Body of pancreas (tissue), 4 donors: ENCODE data around the gene PKP4. TPM values are rescaled to one million over a fixed set of nuclear protein-coding genes. Genes with fewer than 3 reads are reported as not detected.
A peak's percentile ranks its signal among the peaks of the same experiment; 100 is the strongest.

Experiments
- ATAC-seq: fragments of 150-250 bp; one replicate; pipeline ENCODE4 v1.9.1; 2016
- DNase-seq, 4 donors: peaks; one replicate each; pipeline ENCODE4 v3.0.0-alpha.2; 2019
- H3K27ac ChIP-seq, 4 donors: fragments of 200-600 bp; sonication (generic); 1 replicate in 3 of 4; 2 replicates in 1 of 4; pipeline versions ENCODE4 v1.5.1 to v1.6.1; 2016 to 2019; ENCODE audit warnings: mild to moderate bottlenecking in 1 of 4, mixed read lengths in 1 of 4, moderate library complexity in 1 of 4
- H3K27me3 ChIP-seq, 2 donors: fragments of 200-600 bp; sonication (generic); one replicate each; pipeline ENCODE4 v1.6.0; 2016; ENCODE audit warnings: mild to moderate bottlenecking in 1 of 2
- H3K36me3 ChIP-seq, 2 donors: fragments of 200-600 bp; sonication (generic); replicated peaks in 1 of 2; 2 replicates each; pipeline ENCODE4 v1.5.1; 2016; ENCODE audit warnings: low read depth in 2 of 2; ENCODE audit not compliant: insufficient read depth in 1 of 2
- H3K4me1 ChIP-seq: fragments of 200-600 bp; sonication (generic); one replicate; pipeline ENCODE4 v1.6.0; 2016
- H3K4me3 ChIP-seq, 2 donors: fragments of 200-600 bp; sonication (generic); 1 replicate in 1 of 2; 2 replicates in 1 of 2; pipeline ENCODE4 v1.5.1; 2016 to 2019
- H3K9me3 ChIP-seq, 3 donors: fragments of 200-600 bp; sonication (generic); 1 replicate in 2 of 3; 2 replicates in 1 of 3; pipeline ENCODE4 v1.5.1; 2016
- POLR2A ChIP-seq, 3 donors: fragments of 450-650 bp; IDR thresholded peaks; one replicate each; pipeline ENCODE4 v1.6.1; 2016; ENCODE audit warnings: antibody characterized with exemption in 3 of 3, mild to moderate bottlenecking in 2 of 3
- whole genome bisulfite sequencing, 2 donors: methylation state at CpG; one replicate each; pipeline ENCODE4 v1.1.5; 2017; 5-methylcytosine and 5-hydroxymethylcytosine counted together
- intact Hi-C: fragments of 100-400 bp; cut with DNase I; formaldehyde crosslinking; loops from one replicate; pipeline ENCODE4 v1.15.1; 2023
- total RNA-seq, 2 donors: library from RNA; depleted of rRNA; stranded (reverse); fragments of >200 nt; gene quantifications; one replicate each; pipeline ENCODE4 v1.1.0, GENCODE V29; 2016
- TF ChIP-seq, protein P1 (sequence below), 7 experiments: fragments of 450-650 bp in 4 of 7; fragments of 200-600 bp in 3 of 7; sonication (generic) in 3 of 7; IDR thresholded peaks; one replicate each; pipeline ENCODE4 v1.5.1; 2016 to 2019; ENCODE audit warnings: antibody characterized with exemption in 7 of 7

PKP4 gene
- total RNA-seq, 2 donors from 2014 or later, result 36.3 to 50.1 TPM

GRCh38 chr2:158570869-158571268, 114.1 kb downstream of the PKP4 start:
- intact Hi-C loops, result no loop called here
- H3K9me3 ChIP-seq, result no peaks in the 10 kb centered on the region
- no peaks in the 10 kb centered on the region for H3K27me3 ChIP-seq
- ATAC-seq, result no peak
- no peaks in the 10 kb centered on the region for H3K36me3 ChIP-seq
- DNase-seq, result no peak
- no peak overlapping the region for H3K27ac ChIP-seq
- 99% methylated on average over 3 of the region's 3 CpGs for WGBS, 2 donors
- H3K4me1 ChIP-seq, result peaks cover 10% of the 10 kb centered on the region
- TF ChIP-seq, protein P1, sequence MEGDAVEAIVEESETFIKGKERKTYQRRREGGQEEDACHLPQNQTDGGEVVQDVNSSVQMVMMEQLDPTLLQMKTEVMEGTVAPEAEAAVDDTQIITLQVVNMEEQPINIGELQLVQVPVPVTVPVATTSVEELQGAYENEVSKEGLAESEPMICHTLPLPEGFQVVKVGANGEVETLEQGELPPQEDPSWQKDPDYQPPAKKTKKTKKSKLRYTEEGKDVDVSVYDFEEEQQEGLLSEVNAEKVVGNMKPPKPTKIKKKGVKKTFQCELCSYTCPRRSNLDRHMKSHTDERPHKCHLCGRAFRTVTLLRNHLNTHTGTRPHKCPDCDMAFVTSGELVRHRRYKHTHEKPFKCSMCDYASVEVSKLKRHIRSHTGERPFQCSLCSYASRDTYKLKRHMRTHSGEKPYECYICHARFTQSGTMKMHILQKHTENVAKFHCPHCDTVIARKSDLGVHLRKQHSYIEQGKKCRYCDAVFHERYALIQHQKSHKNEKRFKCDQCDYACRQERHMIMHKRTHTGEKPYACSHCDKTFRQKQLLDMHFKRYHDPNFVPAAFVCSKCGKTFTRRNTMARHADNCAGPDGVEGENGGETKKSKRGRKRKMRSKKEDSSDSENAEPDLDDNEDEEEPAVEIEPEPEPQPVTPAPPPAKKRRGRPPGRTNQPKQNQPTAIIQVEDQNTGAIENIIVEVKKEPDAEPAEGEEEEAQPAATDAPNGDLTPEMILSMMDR (IDR thresholded peaks at IDR 0.05), result no peak
- no peak for TF ChIP-seq POLR2A (IDR thresholded peaks at IDR 0.05)
- no peak overlapping the region for H3K4me3 ChIP-seq

- H3K9me3 ChIP-seq, result no peaks in the 10 kb centered on the region
- H3K36me3 ChIP-seq, result no peaks in the 10 kb centered on the region
- ATAC-seq (no peak), DNase-seq (peak in 1 of 4 donors; percentile 7)
- 86 to 100% methylated on average over 1 of the region's 1 CpG for WGBS, 2 donors
- intact Hi-C loops, result no loop called here
- H3K27me3 ChIP-seq, result no peaks in the 10 kb centered on the region
- H3K27ac ChIP-seq, result no peak overlapping the region
- peaks cover 10% of the 10 kb centered on the region for H3K4me1 ChIP-seq
- TF ChIP-seq, protein P1 (IDR thresholded peaks at IDR 0.05), result peak in 1 of 7 experiments; percentile 10
- no peak for TF ChIP-seq POLR2A (IDR thresholded peaks at IDR 0.05)
- no peak overlapping the region for H3K4me3 ChIP-seq
These were observed 117.0 kb downstream of the PKP4 start for GRCh38 chr2:158573739-158574138.

DNA sequence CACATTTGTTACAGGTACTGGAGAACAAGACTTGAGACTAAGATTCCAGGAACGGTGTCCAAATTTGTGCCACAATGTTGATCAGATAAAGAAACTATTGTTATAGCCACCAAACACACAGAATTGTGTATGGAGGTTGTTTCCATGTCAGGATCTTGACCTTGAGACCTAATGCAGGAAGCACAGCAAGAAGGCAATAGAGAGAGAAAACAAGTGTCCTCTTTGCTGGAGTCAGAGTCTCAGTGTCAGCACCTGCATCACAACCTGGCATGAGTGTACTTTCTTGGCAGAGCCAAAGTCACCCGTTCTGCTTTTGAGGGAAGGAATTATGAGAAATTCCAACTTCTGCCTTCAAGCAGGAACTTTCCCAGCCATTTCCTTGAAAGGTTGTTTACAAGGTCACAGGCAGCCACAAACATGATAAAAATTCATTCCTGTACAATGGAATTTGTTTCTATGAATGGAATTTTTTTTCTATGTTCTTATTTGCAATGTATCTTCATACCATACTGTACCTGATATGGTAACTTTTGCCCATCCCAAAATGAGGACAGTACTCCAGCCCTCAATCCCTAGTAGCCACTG, 118.4 kb downstream of the PKP4 start:
- Histone ChIP-seq H3K27ac (no peak overlapping the region), H3K9me3 (no peaks in the 10 kb centered on the region), H3K4me1 (peaks cover 10% of the 10 kb centered on the region), H3K36me3 (no peaks in the 10 kb centered on the region), H3K27me3 (no peaks in the 10 kb centered on the region), H3K4me3 (no peak overlapping the region)
- TF ChIP-seq, protein P1 (IDR thresholded peaks at IDR 0.05), result no peak
- TF ChIP-seq POLR2A (IDR thresholded peaks at IDR 0.05), result no peak
- intact Hi-C loops, result no loop called here
- 22 to 26% methylated on average over 2 of the region's 2 CpGs for WGBS, 2 donors
- ATAC-seq, result peak; percentile 45
- peak in 2 of 4 donors; percentile 5 to 12 for DNase-seq

GRCh38 chr2:158577141-158577540, 120.4 kb downstream of the PKP4 start:
- intact Hi-C loops, result no loop called here
- Histone ChIP-seq H3K27me3 (no peaks in the 10 kb centered on the region), H3K27ac (no peak overlapping the region), H3K9me3 (no peaks in the 10 kb centered on the region), H3K4me1 (peaks cover 10% of the 10 kb centered on the region), H3K4me3 (no peak overlapping the region), H3K36me3 (no peaks in the 10 kb centered on the region)
- no peak for DNase-seq
- no peak for ATAC-seq
- 95% methylated on average over 5 of the region's 5 CpGs for WGBS, 2 donors
- TF ChIP-seq, protein P1 (IDR thresholded peaks at IDR 0.05), result no peak
- TF ChIP-seq POLR2A (IDR thresholded peaks at IDR 0.05), result no peak

DNA sequence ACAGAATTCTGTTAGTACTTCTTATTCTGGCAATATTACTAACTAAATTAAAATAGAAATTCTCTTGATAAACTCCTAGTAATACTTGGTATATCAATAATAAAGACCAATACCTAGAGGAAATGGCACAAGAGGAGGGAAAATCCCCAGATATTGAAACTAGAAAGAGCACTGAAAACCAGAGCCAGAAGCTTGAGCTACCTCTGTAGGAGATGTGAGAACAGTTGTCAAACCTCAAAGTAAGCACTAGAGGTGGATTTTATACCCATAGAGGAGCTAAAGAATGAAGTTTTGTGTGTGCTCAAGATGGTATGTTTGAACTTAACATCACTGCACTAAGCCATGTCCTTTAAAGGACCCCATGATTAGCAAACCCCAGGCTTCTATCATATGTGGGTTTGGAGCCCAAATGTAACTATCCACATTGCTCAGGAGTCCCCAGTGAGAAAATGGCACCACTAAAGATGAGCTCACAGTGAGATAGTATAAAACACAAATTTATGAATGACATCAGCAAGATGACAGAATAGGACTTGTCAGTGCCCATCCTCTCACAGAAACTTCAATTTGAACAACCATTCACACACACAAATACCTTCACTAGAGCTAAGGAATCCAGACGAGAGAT, 122.1 kb downstream of the PKP4 start:
- no peaks in the 10 kb centered on the region for H3K27me3 ChIP-seq
- no peak for ATAC-seq
- DNase-seq, result no peak
- peaks cover 16% of the 10 kb centered on the region for H3K4me1 ChIP-seq
- no peak overlapping the region for H3K4me3 ChIP-seq
- H3K9me3 ChIP-seq, result no peaks in the 10 kb centered on the region
- TF ChIP-seq, protein P1 (IDR thresholded peaks at IDR 0.05), result no peak
- TF ChIP-seq POLR2A (IDR thresholded peaks at IDR 0.05), result no peak
- H3K27ac ChIP-seq, result no peak overlapping the region
- 89 to 96% methylated on average over 1 of the region's 1 CpG for WGBS, 2 donors
- no peaks in the 10 kb centered on the region for H3K36me3 ChIP-seq
- intact Hi-C loops, result no loop called here
